ENCODE measurements around the gene CD36.
"Not testable (repeated sequence)": the region's sequence is repeated elsewhere in the genome, so short reads cannot be mapped to it uniquely, and the experiment has no call there.

The CD36 gene

DNA sequence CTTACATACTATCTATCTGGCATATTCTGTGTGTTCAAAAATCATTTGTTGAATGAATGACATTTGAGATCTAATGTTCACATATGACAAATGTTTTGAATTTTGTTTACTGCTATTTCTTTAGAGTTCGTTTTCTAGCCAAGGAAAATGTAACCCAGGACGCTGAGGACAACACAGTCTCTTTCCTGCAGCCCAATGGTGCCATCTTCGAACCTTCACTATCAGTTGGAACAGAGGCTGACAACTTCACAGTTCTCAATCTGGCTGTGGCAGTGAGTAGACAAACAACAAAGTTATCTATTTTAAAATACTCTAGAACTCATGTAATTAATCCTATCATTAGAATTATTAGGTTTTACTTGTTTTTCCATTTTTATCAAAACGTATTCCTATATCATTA is 22.5 kb downstream of the CD36 start:
- no peaks in the 10 kb centered on the region for H3K36me3 ChIP-seq
- H3K27ac ChIP-seq = no peak overlapping the region
- no peak for DNase-seq
- intact Hi-C loops (cut with DNase I; ENCODE audit: low total_unique reads) = no loop called here
- TF ChIP-seq CTCF (IDR thresholded peaks at IDR 0.05) = no peak
- H3K27me3 ChIP-seq = no peaks in the 10 kb centered on the region
- H3K4me3 ChIP-seq = no peak overlapping the region
- H3K9me3 ChIP-seq = no peaks in the 10 kb centered on the region
- no peaks in the 10 kb centered on the region for H3K4me1 ChIP-seq

- Histone ChIP-seq H3K4me1 (no peaks in the 10 kb centered on the region), H3K9me3 (no peaks in the 10 kb centered on the region), H3K4me3 (no peak overlapping the region), H3K27me3 (no peaks in the 10 kb centered on the region), H3K36me3 (no peaks in the 10 kb centered on the region), H3K27ac (no peak overlapping the region)
- intact Hi-C loops (cut with DNase I; ENCODE audit: low total_unique reads) = no loop called here
- DNase-seq = no peak
- TF ChIP-seq CTCF (IDR thresholded peaks at IDR 0.05) = no peak
Measured at GRCh38 chr7:80661729-80662128, 23.3 kb downstream of the CD36 start.

DNA sequence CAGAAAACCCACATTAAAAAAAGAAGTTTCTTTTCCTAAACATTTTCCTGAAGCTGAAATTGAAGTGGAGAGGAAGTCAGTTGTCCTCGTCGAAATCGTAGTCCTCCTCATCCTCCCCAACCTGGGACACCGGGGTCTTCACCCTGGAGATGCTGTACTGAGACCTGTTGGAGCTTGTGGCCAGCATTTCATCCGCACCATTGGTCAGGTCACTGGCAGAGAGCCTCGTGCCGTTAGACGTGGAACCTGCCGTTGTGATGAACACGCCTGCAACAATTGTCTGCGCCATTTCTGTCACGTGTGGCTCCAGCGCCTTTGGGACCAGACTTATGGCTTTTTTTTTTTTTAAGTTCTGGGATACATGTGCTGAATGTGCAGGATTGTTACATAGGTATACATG is 23.8 kb downstream of the CD36 start:
- intact Hi-C loops (cut with DNase I; ENCODE audit: low total_unique reads) = no loop called here
- no peak for TF ChIP-seq CTCF (IDR thresholded peaks at IDR 0.05)
- Histone ChIP-seq H3K9me3 (no peaks in the 10 kb centered on the region), H3K4me1 (no peaks in the 10 kb centered on the region), H3K4me3 (no peak overlapping the region), H3K27me3 (no peaks in the 10 kb centered on the region), H3K27ac (no peak overlapping the region), H3K36me3 (no peaks in the 10 kb centered on the region)
- no peak for DNase-seq

GRCh38 chr7:80665526-80665925 is 27.1 kb downstream of the CD36 start:
- no peaks in the 10 kb centered on the region for H3K9me3 ChIP-seq
- H3K27me3 ChIP-seq = no peaks in the 10 kb centered on the region
- H3K36me3 ChIP-seq = no peaks in the 10 kb centered on the region
- no peaks in the 10 kb centered on the region for H3K4me1 ChIP-seq
- intact Hi-C loops (cut with DNase I; ENCODE audit: low total_unique reads) = no loop called here
- no peak for DNase-seq
- no peak overlapping the region for H3K4me3 ChIP-seq
- no peak for TF ChIP-seq CTCF (IDR thresholded peaks at IDR 0.05)
- no peak overlapping the region for H3K27ac ChIP-seq

DNA sequence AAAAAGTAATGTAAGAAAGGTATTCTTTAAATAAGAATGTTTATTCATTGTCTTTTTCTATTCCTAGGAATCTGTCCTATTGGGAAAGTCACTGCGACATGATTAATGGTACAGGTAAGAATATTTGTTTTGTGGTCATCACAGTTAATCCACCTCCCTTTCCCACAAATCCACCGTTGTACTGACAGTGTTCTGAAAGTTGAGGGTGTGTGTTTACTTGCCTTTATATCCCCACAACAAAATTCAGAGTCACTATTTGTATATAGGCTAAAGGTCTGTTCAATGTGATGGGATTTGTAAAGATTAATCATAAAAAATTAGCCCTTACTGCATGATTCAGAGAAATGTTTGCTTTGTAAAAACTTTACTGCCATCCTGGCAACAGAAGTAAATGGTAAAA is 27.9 kb downstream of the CD36 start:
- Histone ChIP-seq H3K4me3 (no peak overlapping the region), H3K36me3 (no peaks in the 10 kb centered on the region), H3K27ac (no peak overlapping the region), H3K27me3 (no peaks in the 10 kb centered on the region), H3K4me1 (no peaks in the 10 kb centered on the region), H3K9me3 (no peaks in the 10 kb centered on the region)
- no peak for TF ChIP-seq CTCF (IDR thresholded peaks at IDR 0.05)
- intact Hi-C loops (cut with DNase I; ENCODE audit: low total_unique reads) = no loop called here
- DNase-seq = no peak

GRCh38 chr7:80669367-80669766 is 30.9 kb downstream of the CD36 start:
- H3K36me3 ChIP-seq; intact Hi-C loops (cut with DNase I; ENCODE audit: low total_unique reads); H3K27ac ChIP-seq; H3K4me3 ChIP-seq; H3K27me3 ChIP-seq; DNase-seq; H3K9me3 ChIP-seq; H3K4me1 ChIP-seq: not testable (repeated sequence)
